ENCODE measurements around the gene MED15. TPM values are rescaled to one million over a fixed set of nuclear protein-coding genes. Genes with fewer than 3 reads are reported as not detected.

The MED15 gene
- total and polyA plus RNA-seq, 2 of the 4 experiments (the other 2 are of a cell fraction), result 19.0 to 68.8 TPM

- H3K14ac ChIP-seq (replicated peaks; ENCODE audit: low read depth, low read length), result peak overlapping the region; percentile 96
- H4K8ac ChIP-seq (ENCODE audit: low read depth in 2 of 2, low read length in 2 of 2), result peak overlapping the region in 1 of 2 experiments; percentile 91; a peak in 2 of 4 replicates
- no peak overlapping the region for H3K9ac ChIP-seq (ENCODE audit: low read depth, low read length)
- peak overlapping the region; percentile 40 for H2AFZ ChIP-seq (replicated peaks; ENCODE audit: low read length, poor library complexity)
- in situ Hi-C loops (cut with MboI; ENCODE audit: low sequenced_read_pairs), result no loop called here
- H2AK5ac ChIP-seq (ENCODE audit: low read depth, low read length), result peak overlapping the region; percentile 100
- H3K23ac ChIP-seq (ENCODE audit: low read depth, low read length), result peak overlapping the region; percentile 94
- DNase-seq, result no peak
- no peak overlapping the region for H3K56ac ChIP-seq (ENCODE audit: extremely low read depth, insufficient read depth, low read length)
- peaks cover 30 to 80% of the 10 kb centered on the region in 2 experiments for H3K79me1 ChIP-seq (ENCODE audit: low read depth in 1 of 2, low read length in 2 of 2)
- no peak overlapping the region for H3K4me3 ChIP-seq (ENCODE audit: insufficient read depth, low read depth, low read length)
- H3K27me3 ChIP-seq (ENCODE audit: control insufficient read depth, insufficient read depth, low read length), result no peaks in the 10 kb centered on the region
- POLR2A ChIA-PET (ENCODE audit: unreplicated experiment), result no interaction called here
- H3K18ac ChIP-seq (ENCODE audit: low read depth, low read length), result no peak overlapping the region
- 96% methylated on average over 7 of the region's 11 CpGs; no CpG with 5 or more reads in 1 of the 2 experiments for WGBS, 2 experiments (ENCODE audit: extremely low coverage in 2 of 2, insufficient read length in 1 of 2)
- dilution Hi-C loops (cut with HindIII; ENCODE audit: low sequenced_read_pairs, unreplicated experiment), result no loop called here
- ATAC-seq (ENCODE audit: low read depth), result no peak
- H4K91ac ChIP-seq (ENCODE audit: insufficient read depth, low read depth, low read length), result no peak overlapping the region; the same call in 1 of the 2 replicates
- no peak overlapping the region for H2BK120ac ChIP-seq (ENCODE audit: low read depth, low read length)
- no peak overlapping the region for H3K4me2 ChIP-seq (ENCODE audit: low read depth, low read length)
- H4K20me1 ChIP-seq (ENCODE audit: insufficient read depth, low read length), result peaks cover 78% of the 10 kb centered on the region
- peak overlapping the region; percentile 59 for H2AK9ac ChIP-seq (replicated peaks; ENCODE audit: low read depth, low read length, poor library complexity)
- H4K5ac ChIP-seq (ENCODE audit: low read depth, low read length), result no peak overlapping the region
- H2BK5ac ChIP-seq (ENCODE audit: low read depth, low read length, poor library complexity, severe bottlenecking), result peak overlapping the region; percentile 97
- CTCF ChIA-PET, result no interaction called here
- H3K36me3 ChIP-seq (ENCODE audit: control insufficient read depth, insufficient read depth, low read length), result peaks cover 29% of the 10 kb centered on the region
- intact Hi-C loops (cut with micrococcal nuclease), result no loop called here
- no TSS peak for BruUV-seq (replicated peaks)
- no peak overlapping the region for H2BK20ac ChIP-seq (ENCODE audit: low read depth, low read length)
- H3K4me1 ChIP-seq (ENCODE audit: control insufficient read depth, insufficient read depth, low read length), result peaks cover 40% of the 10 kb centered on the region
- peaks cover 51% of the 10 kb centered on the region for H3K9me1 ChIP-seq (ENCODE audit: insufficient read depth, low read length)
- H3K27ac ChIP-seq (ENCODE audit: insufficient read depth, low read length), result peak overlapping the region; percentile 91
- H3K9me3 ChIP-seq (ENCODE audit: control insufficient read depth, insufficient read depth, low read length), result no peaks in the 10 kb centered on the region
- H3K4ac ChIP-seq (ENCODE audit: low read depth, low read length), result peak overlapping the region; percentile 99
- H2BK15ac ChIP-seq (ENCODE audit: low read depth, low read length), result no peak overlapping the region
- no peak for TF ChIP-seq BHLHE40 (IDR thresholded peaks at IDR 0.05; ENCODE audit: low read depth, low read length)
- TF ChIP-seq RAD21 (IDR thresholded peaks at IDR 0.05; ENCODE audit: low read length), result no peak
- TF ChIP-seq RFX5 (IDR thresholded peaks at IDR 0.05; ENCODE audit: low read depth, low read length), result no peak
- no peak for TF ChIP-seq CEBPB (IDR thresholded peaks at IDR 0.05; ENCODE audit: low read depth, low read length)
- TF ChIP-seq NFE2L2 (IDR thresholded peaks at IDR 0.05; ENCODE audit: low read depth, low read length), result no peak
- TF ChIP-seq CHD1 (IDR thresholded peaks at IDR 0.05; ENCODE audit: low read depth, low read length), result no peak
- no peak for TF ChIP-seq MAFK (IDR thresholded peaks at IDR 0.05; ENCODE audit: low read depth, low read length)
- no peak for TF ChIP-seq ELK1 (IDR thresholded peaks at IDR 0.05; ENCODE audit: borderline replicate concordance, low read depth, low read length)
- no peak for TF ChIP-seq MXI1 (IDR thresholded peaks at IDR 0.05; ENCODE audit: borderline replicate concordance, low read depth, low read length)
- no peak for TF ChIP-seq USF2 (IDR thresholded peaks at IDR 0.05; ENCODE audit: low read depth, low read length)
- no peak for TF ChIP-seq POLR2A (IDR thresholded peaks at IDR 0.05; ENCODE audit: low read depth, low read length)
- no peak for TF ChIP-seq SMC3 (IDR thresholded peaks at IDR 0.05; ENCODE audit: low read depth, low read length)
- TF ChIP-seq MAZ (IDR thresholded peaks at IDR 0.05; ENCODE audit: borderline replicate concordance, low read depth, low read length), result no peak
- TF ChIP-seq FOS (IDR thresholded peaks at IDR 0.05; ENCODE audit: low read depth, low read length), result no peak
- TF ChIP-seq RCOR1 (IDR thresholded peaks at IDR 0.05; ENCODE audit: insufficient replicate concordance, low read length), result no peak
Observed at GRCh38 chr22:20533095-20533878, 25.9 kb downstream of the MED15 start.

All from IMR-90 (cell line).